Activated naive CD8-positive, alpha-beta T cell treated with anti-CD3 and anti-CD28 coated beads, Interleukin-2, amount 50 U/mL, for 24 hours (primary cell): ENCODE data around the gene SEPTIN6.

Experiments
- ATAC-seq: fragments of 150-1000 bp; cut with Tn5 transposase; one replicate; pipeline ENCODE4 v1.10.0; 2021
- DNase-seq: peaks from one replicate; pipeline ENCODE4 v3.0.0; 2021
- H3K27ac Mint-ChIP-seq: one replicate; pipeline ENCODE4 v1.8.0; 2021; ENCODE audit warnings: mild to moderate bottlenecking, mixed read lengths
- H3K27me3 Mint-ChIP-seq: one replicate; pipeline ENCODE4 v1.8.0; 2021; ENCODE audit warnings: mixed read lengths
- H3K36me3 Mint-ChIP-seq: one replicate; pipeline ENCODE4 v1.8.0; 2021; ENCODE audit warnings: low read depth, mixed read lengths
- H3K4me1 Mint-ChIP-seq: one replicate; pipeline ENCODE4 v1.8.0; 2021; ENCODE audit warnings: mixed read lengths
- H3K4me3 Mint-ChIP-seq: one replicate; pipeline ENCODE4 v1.8.0; 2021; ENCODE audit warnings: mild to moderate bottlenecking, moderate library complexity, mixed read lengths
- H3K9me3 Mint-ChIP-seq: one replicate; pipeline ENCODE4 v1.8.0; 2021; ENCODE audit warnings: mixed read lengths

SEPTIN6 gene

GRCh38 chrX:119693040-119693995, at the start of gene SEPTIN6:
Gene SEPTIN6 (minus strand): TSS chrX:119693168. CDS start chrX:119693105, 63 bp downstream.
- peak within 1 kb of the TSS; percentile 99 for H3K27ac Mint-ChIP-seq
- ATAC-seq (peak; percentile 62), DNase-seq (peak; percentile 82)
- peak within 1 kb of the TSS; percentile 92 for H3K4me3 Mint-ChIP-seq
- H3K36me3 Mint-ChIP-seq = peaks cover 9% of the 10 kb centered on the region
- H3K4me1 Mint-ChIP-seq = peaks cover 20% of the 10 kb centered on the region
- H3K27me3 Mint-ChIP-seq = no peaks in the 10 kb centered on the region
- no peaks in the 10 kb centered on the region for H3K9me3 Mint-ChIP-seq

- no peak for ATAC-seq
- Mint-ChIP-seq H3K36me3 (no peaks in the 10 kb centered on the region), H3K9me3 (no peaks in the 10 kb centered on the region), H3K27ac (no peak overlapping the region), H3K27me3 (no peaks in the 10 kb centered on the region), H3K4me1 (no peaks in the 10 kb centered on the region), H3K4me3 (no peak overlapping the region)
- no peak for DNase-seq
These were observed 45.8 kb upstream of the SEPTIN6 start for GRCh38 chrX:119738742-119739141.

GRCh38 chrX:119736206-119736764, 43.3 kb upstream of the SEPTIN6 start:
- H3K4me3 Mint-ChIP-seq = no peak overlapping the region
- ATAC-seq (no peak), DNase-seq (no peak)
- no peaks in the 10 kb centered on the region for H3K4me1 Mint-ChIP-seq
- no peak overlapping the region for H3K27ac Mint-ChIP-seq
- H3K36me3 Mint-ChIP-seq = no peaks in the 10 kb centered on the region
- H3K9me3 Mint-ChIP-seq = no peaks in the 10 kb centered on the region
- no peaks in the 10 kb centered on the region for H3K27me3 Mint-ChIP-seq

DNA sequence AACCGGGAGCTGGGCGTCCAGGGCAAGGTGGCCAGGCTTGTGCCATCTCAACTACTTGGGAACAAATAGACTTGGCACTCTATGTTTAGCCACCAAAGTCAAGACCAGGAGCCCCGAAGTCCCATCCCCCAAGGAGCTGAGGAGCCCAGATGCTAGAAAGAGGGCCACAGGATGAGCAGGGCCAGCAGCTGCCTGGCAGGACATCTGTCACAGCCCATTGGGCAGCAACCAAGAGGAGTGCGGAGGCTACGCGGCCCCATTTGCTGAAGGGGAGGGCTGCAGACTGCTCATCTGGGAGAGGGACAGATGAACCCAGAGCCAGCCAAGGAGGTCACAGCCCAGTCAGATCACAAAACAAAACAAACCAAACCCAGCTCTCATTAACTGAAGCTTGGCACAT, 42.5 kb upstream of the SEPTIN6 start:
- Mint-ChIP-seq H3K27me3 (no peaks in the 10 kb centered on the region), H3K4me1 (no peaks in the 10 kb centered on the region), H3K9me3 (no peaks in the 10 kb centered on the region), H3K4me3 (no peak overlapping the region), H3K27ac (no peak overlapping the region), H3K36me3 (no peaks in the 10 kb centered on the region)
- DNase-seq (no peak), ATAC-seq (no peak)

- no peak overlapping the region for H3K27ac Mint-ChIP-seq
- H3K9me3 Mint-ChIP-seq = no peaks in the 10 kb centered on the region
- ATAC-seq (no peak), DNase-seq (no peak)
- no peaks in the 10 kb centered on the region for H3K27me3 Mint-ChIP-seq
- no peaks in the 10 kb centered on the region for H3K36me3 Mint-ChIP-seq
- no peak overlapping the region for H3K4me3 Mint-ChIP-seq
- no peaks in the 10 kb centered on the region for H3K4me1 Mint-ChIP-seq
These were observed 42.0 kb upstream of the SEPTIN6 start for GRCh38 chrX:119734897-119735339.

- H3K9me3 Mint-ChIP-seq = no peaks in the 10 kb centered on the region
- H3K36me3 Mint-ChIP-seq = no peaks in the 10 kb centered on the region
- no peaks in the 10 kb centered on the region for H3K27me3 Mint-ChIP-seq
- peak; percentile 57 for DNase-seq
- no peak for ATAC-seq
- H3K4me3 Mint-ChIP-seq = no peak overlapping the region
- peaks cover 9% of the 10 kb centered on the region for H3K4me1 Mint-ChIP-seq
- no peak overlapping the region for H3K27ac Mint-ChIP-seq
These were observed 36.6 kb upstream of the SEPTIN6 start for GRCh38 chrX:119729408-119730201.

DNA sequence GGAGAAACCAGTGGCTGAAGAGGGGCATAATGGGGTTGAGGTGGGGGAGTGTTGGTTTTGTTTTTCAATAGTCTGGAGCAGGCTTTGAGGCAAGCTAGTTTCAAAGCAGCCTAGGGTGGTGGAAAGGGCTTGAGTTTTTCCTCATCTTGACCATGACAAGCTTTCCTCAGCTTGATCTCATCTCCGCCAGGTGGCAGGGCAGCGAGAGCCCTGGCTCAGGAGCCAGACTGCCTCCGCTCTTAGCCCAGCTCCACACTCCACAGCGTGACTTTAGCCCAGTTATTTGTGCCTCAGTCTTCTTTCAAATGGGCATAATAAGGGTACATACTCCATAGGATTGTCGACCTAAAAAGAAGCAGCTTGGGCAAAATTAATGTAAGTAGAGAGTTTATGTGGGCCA, 35.5 kb upstream of the SEPTIN6 start:
- DNase-seq = no peak
- H3K36me3 Mint-ChIP-seq = no peaks in the 10 kb centered on the region
- no peaks in the 10 kb centered on the region for H3K27me3 Mint-ChIP-seq
- H3K27ac Mint-ChIP-seq = no peak overlapping the region
- H3K4me1 Mint-ChIP-seq = peaks cover 9% of the 10 kb centered on the region
- no peak overlapping the region for H3K4me3 Mint-ChIP-seq
- ATAC-seq = no peak
- no peaks in the 10 kb centered on the region for H3K9me3 Mint-ChIP-seq

DNA sequence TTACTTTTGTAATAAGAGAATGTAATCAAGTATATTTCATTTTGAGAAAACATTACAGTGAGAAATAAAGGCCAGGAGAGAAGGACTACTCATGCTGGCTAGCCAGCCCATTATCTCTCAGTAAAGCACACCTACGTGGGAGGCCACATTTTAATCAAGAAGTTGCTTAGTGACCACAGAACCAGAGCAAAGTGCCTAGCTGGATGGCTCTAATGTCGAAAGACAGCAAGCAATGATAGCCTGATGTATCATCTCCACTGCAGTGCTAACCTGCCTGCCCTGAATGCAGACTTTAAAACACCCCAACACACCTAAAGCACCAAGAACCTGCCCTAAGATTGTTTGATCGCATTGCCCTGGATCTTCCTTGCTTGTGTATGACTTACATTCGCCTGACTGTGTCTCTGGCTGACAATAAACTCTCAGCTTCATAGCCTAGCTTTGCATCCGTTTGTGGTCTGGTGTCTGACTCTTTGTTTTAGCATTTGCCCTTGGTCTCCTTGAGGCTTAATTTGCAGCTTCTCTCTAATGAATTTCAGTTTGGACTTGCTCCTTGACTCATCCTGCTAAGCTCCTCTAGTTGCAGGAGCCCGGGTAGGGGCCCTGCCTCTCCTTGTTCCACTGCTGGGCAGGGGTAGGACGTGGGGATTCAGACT, 34.1 kb upstream of the SEPTIN6 start:
- no peak overlapping the region for H3K4me3 Mint-ChIP-seq
- ATAC-seq (peak; percentile 28), DNase-seq (no peak)
- H3K36me3 Mint-ChIP-seq = no peaks in the 10 kb centered on the region
- peaks cover 9% of the 10 kb centered on the region for H3K4me1 Mint-ChIP-seq
- no peak overlapping the region for H3K27ac Mint-ChIP-seq
- H3K27me3 Mint-ChIP-seq = no peaks in the 10 kb centered on the region
- H3K9me3 Mint-ChIP-seq = no peaks in the 10 kb centered on the region

DNA sequence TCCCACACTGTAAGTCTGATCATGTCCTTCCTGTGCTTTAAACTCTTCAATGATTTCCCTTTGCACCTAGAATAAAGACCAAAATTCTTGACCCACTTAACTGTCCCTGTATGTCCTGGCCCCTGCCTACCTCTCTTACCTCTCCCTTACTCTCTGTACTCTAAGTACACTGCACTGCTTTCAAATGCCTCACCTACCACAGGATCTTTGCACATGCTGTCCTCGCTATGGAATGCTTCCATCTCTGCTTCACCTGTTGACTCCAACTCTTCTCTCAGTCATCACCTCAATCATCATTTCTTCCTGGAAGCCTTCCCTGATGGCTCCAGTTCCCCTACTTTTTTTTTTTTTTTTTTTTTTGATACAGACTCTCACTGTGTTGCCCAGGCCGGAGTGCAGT, 29.0 kb upstream of the SEPTIN6 start:
- no peak overlapping the region for H3K4me3 Mint-ChIP-seq
- H3K36me3 Mint-ChIP-seq = no peaks in the 10 kb centered on the region
- H3K4me1 Mint-ChIP-seq = peaks cover 2% of the 10 kb centered on the region
- H3K27ac Mint-ChIP-seq = no peak overlapping the region
- H3K27me3 Mint-ChIP-seq = no peaks in the 10 kb centered on the region
- ATAC-seq = no peak
- DNase-seq = no peak
- H3K9me3 Mint-ChIP-seq = no peaks in the 10 kb centered on the region

- ATAC-seq (no peak), DNase-seq (no peak)
- H3K27ac Mint-ChIP-seq = no peak overlapping the region
- H3K4me3 Mint-ChIP-seq = no peak overlapping the region
- H3K4me1 Mint-ChIP-seq = no peaks in the 10 kb centered on the region
- no peaks in the 10 kb centered on the region for H3K27me3 Mint-ChIP-seq
- H3K36me3 Mint-ChIP-seq = no peaks in the 10 kb centered on the region
- no peaks in the 10 kb centered on the region for H3K9me3 Mint-ChIP-seq
These were observed 28.5 kb upstream of the SEPTIN6 start for GRCh38 chrX:119721487-119721886.

DNA sequence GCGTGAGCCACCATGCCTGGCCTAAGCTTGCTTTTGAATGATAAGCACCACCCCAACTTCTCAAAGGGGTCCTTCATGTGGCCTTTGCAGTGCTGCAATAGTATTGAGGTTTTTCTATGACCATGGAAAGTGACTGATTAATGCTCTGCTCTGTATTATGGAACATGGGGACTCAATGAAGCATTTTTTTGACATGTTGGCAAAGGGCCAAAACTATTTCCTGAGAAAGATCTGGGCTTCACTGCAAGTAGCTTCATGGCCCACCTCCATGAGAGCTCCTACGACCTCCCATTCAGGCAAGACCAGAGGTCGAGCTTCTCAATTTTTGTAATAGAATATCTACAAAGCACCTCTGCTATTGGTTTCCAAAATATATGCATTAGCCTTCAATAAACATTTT, 16.7 kb upstream of the SEPTIN6 start:
- H3K36me3 Mint-ChIP-seq = no peaks in the 10 kb centered on the region
- H3K27ac Mint-ChIP-seq = no peak overlapping the region
- H3K9me3 Mint-ChIP-seq = no peaks in the 10 kb centered on the region
- H3K4me3 Mint-ChIP-seq = no peak overlapping the region
- ATAC-seq = no peak
- H3K4me1 Mint-ChIP-seq = no peaks in the 10 kb centered on the region
- no peaks in the 10 kb centered on the region for H3K27me3 Mint-ChIP-seq
- no peak for DNase-seq

DNA sequence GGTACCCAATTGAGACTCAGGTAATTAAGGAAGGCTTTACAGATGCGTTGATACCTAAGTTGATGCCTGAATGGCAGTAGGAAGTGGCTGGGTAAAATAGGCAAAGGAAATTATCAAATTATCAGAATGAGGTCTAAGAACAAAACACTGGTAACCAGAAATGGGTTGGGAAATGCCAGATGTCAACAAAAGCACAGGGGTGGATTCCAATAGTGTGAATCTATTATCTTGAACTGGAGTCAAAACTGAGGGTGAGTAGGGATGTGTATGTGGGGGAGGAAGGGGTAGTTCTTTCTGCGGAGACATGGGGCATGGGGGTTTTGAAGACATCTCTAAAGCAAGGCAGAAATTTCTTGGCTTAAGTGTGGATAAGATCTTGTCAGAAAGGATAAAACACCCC, 16.0 kb upstream of the SEPTIN6 start:
- Mint-ChIP-seq H3K27me3 (no peaks in the 10 kb centered on the region), H3K4me1 (no peaks in the 10 kb centered on the region), H3K4me3 (no peak overlapping the region), H3K9me3 (no peaks in the 10 kb centered on the region), H3K36me3 (no peaks in the 10 kb centered on the region), H3K27ac (peak overlapping the region; percentile 25)
- DNase-seq (no peak), ATAC-seq (no peak)

- H3K27me3 Mint-ChIP-seq = no peaks in the 10 kb centered on the region
- no peak overlapping the region for H3K4me3 Mint-ChIP-seq
- ATAC-seq (no peak), DNase-seq (no peak)
- H3K9me3 Mint-ChIP-seq = no peaks in the 10 kb centered on the region
- H3K36me3 Mint-ChIP-seq = no peaks in the 10 kb centered on the region
- no peak overlapping the region for H3K27ac Mint-ChIP-seq
- no peaks in the 10 kb centered on the region for H3K4me1 Mint-ChIP-seq
These were observed 13.6 kb upstream of the SEPTIN6 start for GRCh38 chrX:119706616-119707015.

GRCh38 chrX:119698845-119699244, 5.9 kb upstream of the SEPTIN6 start:
- H3K36me3 Mint-ChIP-seq = no peaks in the 10 kb centered on the region
- ATAC-seq (peak; percentile 43), DNase-seq (no peak)
- no peak overlapping the region for H3K27ac Mint-ChIP-seq
- no peaks in the 10 kb centered on the region for H3K27me3 Mint-ChIP-seq
- no peaks in the 10 kb centered on the region for H3K9me3 Mint-ChIP-seq
- H3K4me1 Mint-ChIP-seq = no peaks in the 10 kb centered on the region
- no peak overlapping the region for H3K4me3 Mint-ChIP-seq
